ENCODE measurements around the gene POLR2J2.
"Not testable (repeated sequence)": the region's sequence is repeated elsewhere in the genome, so short reads cannot be mapped to it uniquely, and the experiment has no call there.

POLR2J2 gene

DNA sequence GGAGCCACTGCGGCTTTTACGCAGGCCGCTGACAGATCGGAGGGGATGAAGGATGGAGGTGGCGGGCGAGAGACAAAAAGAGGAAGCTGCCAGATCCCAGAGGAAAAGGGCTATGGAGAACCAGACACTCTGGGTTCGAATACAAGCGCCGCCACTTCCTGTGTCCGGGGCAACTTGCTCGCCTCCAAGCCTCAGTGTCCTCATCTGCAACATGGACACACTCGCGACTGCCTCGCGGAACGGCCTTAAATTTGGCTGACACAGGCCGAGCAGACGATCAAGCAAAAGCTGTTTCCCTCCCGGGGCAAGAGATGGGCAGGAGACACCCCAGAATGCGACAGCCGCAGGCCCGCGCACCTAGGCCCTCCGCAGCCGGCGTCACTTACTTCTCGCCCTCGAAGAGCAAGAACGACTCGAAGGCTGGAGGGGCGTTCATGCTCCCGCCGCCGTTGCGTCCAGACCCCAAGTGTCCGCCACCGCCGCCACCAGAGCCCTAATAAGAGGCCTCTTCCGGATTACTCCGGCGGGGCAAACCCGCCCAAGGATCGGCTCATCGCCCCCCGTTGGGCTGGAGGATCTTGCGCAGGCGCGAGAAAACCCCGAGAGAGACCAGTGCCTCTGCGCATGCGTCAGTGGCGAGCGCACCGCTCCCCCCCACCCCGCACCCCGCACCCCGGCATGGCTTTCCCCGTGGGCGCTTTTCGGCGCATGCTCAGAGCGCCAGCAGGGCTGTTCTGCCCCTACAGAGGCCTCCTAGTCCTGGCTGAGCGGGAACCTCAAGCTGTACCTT, at the start of gene POLR2J2:
POLR2J2 (minus strand) TSS at position 498 of the 790 bp plus-strand sequence; CDS start at position 436, 62 bp downstream.
- peak in 1 of 2 donors; percentile 98 for DNase-seq

- not testable (repeated sequence) for DNase-seq
Observed at GRCh38 chr7:102718491-102718890, 47.0 kb upstream of the POLR2J2 start.

- peak in 1 of 2 donors; percentile 31 for DNase-seq
Observed at GRCh38 chr7:102715718-102716117, 44.3 kb upstream of the POLR2J2 start.

DNA sequence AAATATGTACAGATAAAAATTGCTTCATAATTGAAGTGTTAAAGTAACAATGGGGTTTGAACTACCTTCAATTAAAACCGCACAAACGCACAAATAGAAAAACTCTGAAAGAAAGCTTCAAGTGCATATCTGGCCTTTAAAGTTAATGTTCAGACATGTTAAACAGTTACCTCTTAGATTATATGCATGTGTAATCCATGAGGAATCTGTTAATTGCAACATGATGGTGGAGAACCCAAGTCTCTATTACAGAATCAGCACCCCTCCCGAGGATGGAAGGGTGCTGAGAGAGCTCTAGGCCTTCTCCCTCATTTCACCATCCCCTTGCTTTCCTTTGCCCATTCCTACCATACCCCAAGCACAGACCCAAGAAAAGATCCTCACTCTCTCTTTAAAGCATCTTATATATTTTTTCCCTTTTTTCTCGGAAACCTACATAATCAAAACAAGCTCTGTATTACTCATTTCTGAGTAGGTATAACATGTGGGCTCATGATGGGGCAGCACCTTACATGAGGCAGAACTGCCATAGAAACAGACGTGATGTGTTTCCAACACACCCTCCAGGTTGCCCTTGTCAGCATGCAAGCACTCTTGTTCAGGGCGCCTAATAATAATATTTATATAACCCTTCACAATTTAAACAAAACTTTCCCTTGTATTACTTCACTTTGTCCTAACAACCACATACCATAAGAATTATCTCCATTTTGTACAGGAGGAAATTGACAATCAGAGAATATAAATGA, 43.5 kb upstream of the POLR2J2 start:
- not testable (repeated sequence) for DNase-seq

- not testable (repeated sequence) for DNase-seq
Observed at GRCh38 chr7:102713691-102714080, 42.2 kb upstream of the POLR2J2 start.

DNA sequence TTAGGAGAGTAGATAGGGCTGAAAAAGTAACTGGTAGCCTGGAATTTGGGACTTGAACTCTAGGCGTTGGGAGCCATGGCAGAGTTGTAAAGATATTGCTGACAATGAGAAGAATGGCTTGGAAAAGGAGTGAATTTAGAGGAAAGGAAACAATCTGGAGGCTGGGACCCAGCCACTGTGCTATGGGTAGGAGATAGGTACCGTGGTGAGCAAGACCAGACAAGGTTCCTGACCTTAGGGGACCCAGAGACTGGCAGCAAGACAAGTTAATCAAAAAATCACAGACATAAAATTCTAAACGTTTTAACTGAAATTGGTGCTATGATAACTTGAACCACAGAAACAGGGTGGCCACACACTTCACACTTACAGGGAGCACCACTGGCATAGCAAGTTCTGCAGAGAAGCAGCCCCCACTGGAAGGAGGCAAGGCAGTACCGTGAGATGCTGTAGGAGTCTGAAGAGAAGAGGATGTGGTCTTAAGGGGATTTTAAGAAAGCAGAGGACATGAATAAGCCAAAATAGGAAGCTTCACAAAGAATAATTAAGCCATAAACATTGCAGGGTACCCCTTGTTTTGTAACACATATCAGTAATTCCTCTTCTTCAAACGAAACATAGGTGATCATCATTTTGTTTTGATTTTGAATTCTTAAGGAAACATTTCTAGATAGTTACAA, 41.7 kb upstream of the POLR2J2 start:
- DNase-seq = peak in 1 of 2 donors; percentile 37

- DNase-seq = not testable (repeated sequence)
Observed at GRCh38 chr7:102698962-102699750, 27.7 kb upstream of the POLR2J2 start.

- not testable (repeated sequence) for DNase-seq
Observed at GRCh38 chr7:102697642-102698512, 26.4 kb upstream of the POLR2J2 start.

- DNase-seq = not testable (repeated sequence)
Observed at GRCh38 chr7:102696009-102696408, 24.5 kb upstream of the POLR2J2 start.

DNA sequence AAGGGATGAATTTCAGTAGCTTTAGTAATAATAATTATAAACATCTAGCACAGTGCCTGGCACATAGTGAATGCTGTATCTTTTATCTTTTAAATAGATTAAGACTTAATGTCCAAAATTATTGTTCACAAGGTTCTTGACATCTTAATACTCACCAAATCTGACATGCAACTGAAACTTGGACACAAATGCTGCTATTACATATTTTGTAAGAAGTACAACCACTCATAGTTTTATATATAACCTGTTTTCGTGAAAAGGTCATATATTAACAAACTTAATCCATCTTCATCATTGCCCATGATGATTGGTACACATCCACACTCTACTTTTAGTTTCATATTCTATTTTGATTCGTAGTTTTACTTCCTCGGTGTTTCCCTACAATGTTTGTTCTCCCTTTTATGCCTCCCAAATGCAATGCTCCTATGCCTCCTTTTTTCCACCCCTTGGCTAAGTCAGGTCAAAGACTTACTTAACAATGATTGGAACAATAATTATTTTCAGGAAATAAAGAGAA, 23.6 kb upstream of the POLR2J2 start:
- DNase-seq = not testable (repeated sequence)

DNA sequence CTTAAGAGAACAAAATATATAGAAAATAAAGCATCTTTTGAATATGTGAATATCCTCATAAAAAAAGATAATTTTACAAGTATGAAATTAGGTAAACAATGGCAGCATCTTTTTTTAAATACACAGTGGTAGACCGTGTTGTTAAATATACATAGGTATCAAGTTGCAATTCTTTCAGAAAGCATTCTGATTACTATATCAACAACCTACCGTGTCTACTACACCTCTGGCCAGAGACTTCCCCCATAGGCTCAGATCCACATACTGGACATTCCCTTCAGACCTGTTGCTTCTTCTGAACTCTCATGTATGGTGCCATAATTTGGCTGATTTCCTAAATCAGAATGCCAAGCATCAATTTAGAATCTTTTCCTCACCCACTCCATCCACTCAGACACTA, 22.5 kb upstream of the POLR2J2 start:
- not testable (repeated sequence) for DNase-seq

DNA sequence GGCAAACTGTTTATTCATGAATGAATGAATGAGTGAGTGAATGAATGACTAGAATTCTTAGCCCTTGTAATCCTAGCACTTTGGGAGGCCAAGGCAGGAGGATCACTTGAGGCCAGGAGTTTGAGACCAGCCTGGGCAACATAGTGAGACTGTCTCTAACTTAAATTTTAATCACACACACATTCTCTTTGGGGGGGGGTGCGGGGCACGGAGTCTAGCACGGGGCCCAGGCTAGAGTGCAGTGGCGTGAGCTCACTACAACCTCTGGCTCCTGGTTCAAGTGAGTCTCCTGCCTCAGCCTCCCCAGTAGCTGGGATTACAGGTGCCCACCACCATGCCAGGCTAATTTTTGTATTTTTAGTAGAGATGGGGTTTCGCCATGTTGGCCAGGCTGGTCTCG, 19.1 kb upstream of the POLR2J2 start:
- DNase-seq = not testable (repeated sequence)

DNA sequence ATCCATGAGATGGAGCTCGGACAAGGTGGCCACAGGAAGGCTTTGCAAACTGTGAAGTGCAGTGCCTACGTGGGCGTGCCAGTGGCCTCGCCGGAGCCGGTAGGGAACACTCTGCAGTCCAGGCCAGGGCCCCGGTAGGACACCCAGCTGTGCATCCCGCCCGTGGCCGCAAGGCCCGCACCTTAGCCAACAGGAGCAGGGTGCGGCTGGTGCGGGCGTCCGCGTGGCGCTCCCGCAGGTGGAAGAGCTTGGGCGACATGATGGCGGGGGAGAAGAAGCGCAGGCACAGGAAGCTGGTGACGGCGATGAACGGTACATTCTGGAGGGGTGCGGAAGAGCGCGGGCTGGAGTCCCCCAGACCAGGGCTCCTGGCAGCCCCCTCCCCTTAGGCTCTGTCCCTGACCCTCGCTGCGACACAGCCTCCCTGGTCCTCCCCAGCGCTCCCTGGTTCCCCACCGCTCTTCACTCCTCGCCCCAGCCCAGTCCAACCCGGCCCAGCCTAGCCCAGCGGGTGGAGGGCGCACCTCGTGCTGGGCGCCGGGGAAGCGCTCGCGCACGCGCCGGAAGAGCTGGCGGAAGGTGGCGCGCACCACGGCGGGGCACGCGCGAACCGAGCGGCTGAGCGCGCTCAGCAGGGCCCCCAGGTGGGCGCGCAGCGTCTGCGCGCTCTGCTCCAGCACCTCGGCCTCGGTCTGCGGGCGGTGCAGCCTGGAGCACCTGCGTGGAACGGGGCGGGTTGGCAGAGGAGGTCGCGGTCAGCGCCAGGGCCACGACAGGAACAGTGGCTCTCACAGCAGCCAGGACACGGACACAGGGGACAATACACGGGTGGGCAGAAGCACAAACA, 18.2 kb upstream of the POLR2J2 start:
- not testable (repeated sequence) for DNase-seq

- not testable (repeated sequence) for DNase-seq
Observed at GRCh38 chr7:102688299-102689036, 17.0 kb upstream of the POLR2J2 start.

DNA sequence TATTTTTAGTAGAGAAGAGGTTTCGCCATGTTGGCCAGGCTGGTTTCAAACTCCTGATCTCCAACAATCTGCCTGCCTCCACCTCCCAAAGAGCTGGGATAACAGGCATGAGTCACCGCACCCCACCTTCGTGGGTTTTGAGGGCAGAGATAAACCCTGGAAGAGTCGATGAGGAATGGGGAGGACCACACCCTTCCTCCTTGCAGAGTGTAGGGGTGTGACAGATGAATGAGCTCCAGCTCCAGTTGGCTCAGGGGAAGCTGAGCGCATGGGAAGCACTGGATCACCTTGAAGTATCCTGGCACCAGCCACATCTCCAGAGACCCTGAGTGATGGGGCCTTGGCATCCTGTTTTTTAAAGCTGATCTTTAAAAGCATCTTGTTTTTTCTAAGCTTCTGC, 11.1 kb upstream of the POLR2J2 start:
- DNase-seq = not testable (repeated sequence)

- not testable (repeated sequence) for DNase-seq
Observed at GRCh38 chr7:102680780-102681179, 9.3 kb upstream of the POLR2J2 start.

GRCh38 chr7:102675545-102675944, 4.1 kb upstream of the POLR2J2 start:
- not testable (repeated sequence) for DNase-seq

GRCh38 chr7:102673447-102674067, 2.1 kb upstream of the POLR2J2 start:
- not testable (repeated sequence) for DNase-seq

DNA sequence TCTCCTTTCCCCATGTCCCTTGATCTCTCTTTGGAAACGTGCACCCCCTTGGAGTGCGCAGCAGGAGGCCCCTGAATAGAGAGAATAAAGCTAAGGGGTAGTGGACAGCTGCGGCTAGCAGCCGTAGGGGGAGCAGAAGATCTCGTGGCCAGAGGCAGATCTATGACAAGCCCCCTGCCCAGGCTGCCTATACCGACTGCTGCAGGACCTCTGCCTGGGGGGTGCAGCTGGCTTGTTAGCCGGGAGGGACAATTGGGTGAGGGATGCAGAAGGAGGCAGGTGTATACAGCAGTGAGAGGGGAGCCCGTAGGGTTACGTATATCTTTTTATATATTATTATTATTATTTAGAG, 469 bp upstream of the POLR2J2 start:
- not testable (repeated sequence) for DNase-seq

Measured in CD4-positive, alpha-beta T cell treated with Interleukin-4 for 1 hour (primary cell).